Measurements from ENCODE around the gene RALGAPA2. TPM values are rescaled to one million over a fixed set of nuclear protein-coding genes. Genes with fewer than 3 reads are reported as not detected.

The RALGAPA2 gene
- total RNA-seq, 1 donor from 2014 or later = 21.0 TPM

GRCh38 chr20:20692587-20692986 is 19.9 kb downstream of the RALGAPA2 start:
- TF ChIP-seq CTCF (IDR thresholded peaks at IDR 0.05; ENCODE audit: borderline replicate concordance) = no peak
- Histone ChIP-seq H3K36me3 (no peaks in the 10 kb centered on the region), H3K27me3 (ENCODE audit: low read depth) (no peaks in the 10 kb centered on the region), H3K4me1 (peaks cover 46% of the 10 kb centered on the region), H3K27ac (replicated peaks) (no peak overlapping the region), H3K4me3 (no peak overlapping the region), H3K9me3 (replicated peaks) (no peaks in the 10 kb centered on the region)
- intact Hi-C loops (cut with micrococcal nuclease) = no loop called here
- DNase-seq = no peak

GRCh38 chr20:20691477-20692235 is 20.8 kb downstream of the RALGAPA2 start:
- H3K36me3 ChIP-seq = no peaks in the 10 kb centered on the region
- no peak overlapping the region for H3K27ac ChIP-seq (replicated peaks)
- TF ChIP-seq CTCF (IDR thresholded peaks at IDR 0.05; ENCODE audit: borderline replicate concordance) = no peak
- H3K4me3 ChIP-seq = no peak overlapping the region
- no peaks in the 10 kb centered on the region for H3K9me3 ChIP-seq (replicated peaks)
- intact Hi-C loops (cut with micrococcal nuclease) = no loop called here
- peaks cover 51% of the 10 kb centered on the region for H3K4me1 ChIP-seq
- no peaks in the 10 kb centered on the region for H3K27me3 ChIP-seq (ENCODE audit: low read depth)
- DNase-seq = no peak

- Histone ChIP-seq H3K36me3 (no peaks in the 10 kb centered on the region), H3K9me3 (replicated peaks) (no peaks in the 10 kb centered on the region), H3K4me3 (no peak overlapping the region), H3K4me1 (peaks cover 54% of the 10 kb centered on the region), H3K27ac (replicated peaks) (no peak overlapping the region), H3K27me3 (ENCODE audit: low read depth) (no peaks in the 10 kb centered on the region)
- intact Hi-C loops (cut with micrococcal nuclease) = no loop called here
- DNase-seq = no peak
- TF ChIP-seq CTCF (IDR thresholded peaks at IDR 0.05; ENCODE audit: borderline replicate concordance) = no peak
Observed at GRCh38 chr20:20690676-20691476, 21.6 kb downstream of the RALGAPA2 start.

- H3K9me3 ChIP-seq (replicated peaks) = no peaks in the 10 kb centered on the region
- no peak for TF ChIP-seq CTCF (IDR thresholded peaks at IDR 0.05; ENCODE audit: borderline replicate concordance)
- no peaks in the 10 kb centered on the region for H3K27me3 ChIP-seq (ENCODE audit: low read depth)
- no peaks in the 10 kb centered on the region for H3K36me3 ChIP-seq
- intact Hi-C loops (cut with micrococcal nuclease) = no loop called here
- H3K27ac ChIP-seq (replicated peaks) = no peak overlapping the region
- no peak overlapping the region for H3K4me3 ChIP-seq
- H3K4me1 ChIP-seq = peaks cover 61% of the 10 kb centered on the region
- DNase-seq = no peak
Observed at GRCh38 chr20:20687319-20687718, 25.1 kb downstream of the RALGAPA2 start.

GRCh38 chr20:20685635-20686034 is 26.8 kb downstream of the RALGAPA2 start:
- intact Hi-C loops (cut with micrococcal nuclease) = no loop called here
- peaks cover 58% of the 10 kb centered on the region for H3K4me1 ChIP-seq

More at GRCh38 chr20:20685635-20686034, 26.8 kb downstream of the RALGAPA2 start:
- no peaks in the 10 kb centered on the region for H3K9me3 ChIP-seq (replicated peaks)
- no peak overlapping the region for H3K4me3 ChIP-seq
- H3K27ac ChIP-seq (replicated peaks) = no peak overlapping the region
- no peak for DNase-seq
- no peak for TF ChIP-seq CTCF (IDR thresholded peaks at IDR 0.05; ENCODE audit: borderline replicate concordance)
- H3K36me3 ChIP-seq = no peaks in the 10 kb centered on the region
- H3K27me3 ChIP-seq (ENCODE audit: low read depth) = no peaks in the 10 kb centered on the region
